KOPT-K1 (cell line): ENCODE measurements around the gene GDF2.

Source experiments
- H3K27ac ChIP-seq: fragments of 200-600 bp; sonication (generic); 2 replicates; pipeline ENCODE4 v1.5.1; 2016; ENCODE audit warnings: antibody characterized with exemption, mild to moderate bottlenecking, low read depth, low read length; ENCODE audit not compliant: poor library complexity, severe bottlenecking
- H3K36me3 ChIP-seq: fragments of 200-600 bp; sonication (generic); 2 replicates; pipeline ENCODE4 v1.5.1; 2017; ENCODE audit warnings: antibody characterized with exemption, mild to moderate bottlenecking, low read length, moderate library complexity; ENCODE audit not compliant: insufficient read depth
- H3K9me3 ChIP-seq: fragments of 200-600 bp; sonication (generic); 2 replicates; pipeline ENCODE4 v1.5.1; 2017; ENCODE audit warnings: antibody characterized with exemption, low read length, mild to moderate bottlenecking; ENCODE audit not compliant: insufficient read depth, poor library complexity, severe bottlenecking

Gene GDF2

DNA sequence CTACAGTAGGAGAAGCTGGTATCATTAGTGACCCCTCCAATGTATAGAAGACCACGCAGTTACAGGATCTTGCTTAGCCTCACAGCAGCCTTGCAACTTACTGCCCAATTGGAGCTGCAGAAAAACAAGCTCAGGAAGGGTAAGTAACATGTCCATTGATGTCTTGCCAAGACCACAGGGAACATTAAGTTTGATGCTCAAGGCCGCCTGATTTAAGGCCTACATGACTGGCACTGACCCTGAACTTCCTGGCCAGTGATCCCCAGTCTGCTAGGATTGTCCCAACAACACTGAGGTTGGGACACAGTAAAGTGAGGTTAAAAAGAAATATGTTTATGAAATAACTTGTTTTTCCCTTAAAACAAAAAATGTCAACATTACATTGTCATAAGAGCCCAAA, 6.8 kb upstream of the GDF2 start:
- Histone ChIP-seq H3K9me3 (no peaks in the 10 kb centered on the region), H3K27ac (no peak overlapping the region), H3K36me3 (no peaks in the 10 kb centered on the region)

GRCh38 chr10:47316131-47316530, 6.1 kb upstream of the GDF2 start:
- H3K36me3 ChIP-seq = no peaks in the 10 kb centered on the region
- H3K27ac ChIP-seq = no peak overlapping the region
- no peaks in the 10 kb centered on the region for H3K9me3 ChIP-seq

GRCh38 chr10:47317251-47317650, 5.0 kb upstream of the GDF2 start:
- Histone ChIP-seq H3K9me3 (no peaks in the 10 kb centered on the region), H3K36me3 (no peaks in the 10 kb centered on the region), H3K27ac (no peak overlapping the region)

GRCh38 chr10:47318706-47319105, 3.5 kb upstream of the GDF2 start:
- no peaks in the 10 kb centered on the region for H3K36me3 ChIP-seq
- no peak overlapping the region for H3K27ac ChIP-seq
- H3K9me3 ChIP-seq = no peaks in the 10 kb centered on the region

DNA sequence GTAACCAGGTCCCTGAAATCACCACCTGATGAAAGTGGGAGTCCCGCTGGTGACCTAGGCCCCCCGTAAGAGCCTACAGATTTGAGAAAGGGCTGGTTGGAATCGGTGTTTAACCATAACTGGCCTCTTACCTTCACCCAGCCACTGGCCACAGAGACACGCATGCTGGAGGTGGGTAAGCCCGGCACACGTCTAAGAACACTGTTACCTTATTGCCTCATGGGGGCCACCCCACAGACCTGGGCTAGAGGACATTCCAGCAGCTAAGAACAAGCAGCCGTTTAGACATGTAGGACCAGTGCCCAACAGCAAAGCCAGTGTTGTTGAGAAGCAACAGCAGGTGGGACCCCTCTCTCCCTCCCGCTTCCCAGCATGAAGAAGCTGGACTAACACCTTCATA, 2.5 kb upstream of the GDF2 start:
- H3K27ac ChIP-seq = no peak overlapping the region

DNA sequence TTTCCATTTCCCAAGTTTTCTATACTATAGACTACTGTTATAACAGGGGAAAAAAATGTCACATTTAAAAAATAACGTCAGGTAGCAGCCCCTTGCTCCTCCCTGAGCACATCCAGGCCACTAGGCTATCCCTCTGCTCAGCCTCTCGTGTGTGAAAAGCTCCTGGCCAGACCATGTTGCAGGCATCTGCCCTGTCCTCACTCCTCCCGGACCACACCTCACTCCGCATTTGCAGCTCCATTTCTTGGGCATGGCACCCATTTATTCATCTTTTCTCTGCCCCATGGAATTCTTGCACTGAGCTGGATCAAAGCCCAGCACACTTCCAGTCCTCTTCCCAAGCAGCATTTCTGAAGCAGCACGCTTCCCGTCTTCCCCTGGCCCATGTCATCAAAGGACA, 1.4 kb upstream of the GDF2 start:
- H3K27ac ChIP-seq = no peak overlapping the region
- no peaks in the 10 kb centered on the region for H3K9me3 ChIP-seq
- H3K36me3 ChIP-seq = no peaks in the 10 kb centered on the region

More for the DNA sequence above, 2.5 kb upstream of the GDF2 start:
- H3K9me3 ChIP-seq = no peaks in the 10 kb centered on the region
- H3K36me3 ChIP-seq = no peaks in the 10 kb centered on the region

DNA sequence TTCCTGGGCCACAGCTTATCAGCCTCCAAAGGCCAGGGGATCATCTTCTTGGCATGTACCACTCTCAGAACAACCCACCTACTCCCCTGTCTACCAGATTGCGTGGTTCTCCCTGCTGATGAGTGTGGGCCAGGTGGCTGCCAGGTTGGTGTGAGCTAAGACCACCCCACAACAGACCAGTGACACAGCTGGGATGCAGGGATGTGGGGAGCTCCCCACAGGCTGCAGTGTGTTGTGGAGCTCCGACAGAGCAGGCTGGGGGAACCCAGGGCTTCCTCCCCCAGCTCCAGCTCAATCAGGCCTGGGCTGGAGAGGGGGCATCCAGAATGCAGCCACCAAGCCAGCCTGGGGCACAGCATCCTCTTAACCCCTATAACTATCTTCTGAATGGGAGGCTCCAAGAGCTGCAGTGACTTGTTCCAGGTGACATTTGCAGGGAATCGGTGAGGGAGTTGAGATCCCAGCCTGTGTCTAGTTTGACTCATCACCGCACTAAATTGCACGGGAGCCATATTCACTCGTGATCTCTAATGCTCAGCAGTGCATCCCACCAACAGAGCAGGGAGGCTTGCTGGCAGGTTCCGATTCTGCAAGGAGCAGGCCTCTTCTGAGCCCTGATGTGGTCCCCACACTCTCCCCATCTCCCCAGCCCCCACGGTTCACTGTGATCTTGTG, 596 bp upstream of the GDF2 start:
- H3K27ac ChIP-seq = no peak overlapping the region
- H3K36me3 ChIP-seq = no peaks in the 10 kb centered on the region
- H3K9me3 ChIP-seq = no peaks in the 10 kb centered on the region

- Histone ChIP-seq H3K36me3 (no peaks in the 10 kb centered on the region), H3K27ac (no peak overlapping the region), H3K9me3 (no peaks in the 10 kb centered on the region)
These were observed 833 bp downstream of the GDF2 start for GRCh38 chr10:47323087-47323486.

GRCh38 chr10:47323636-47324296, 1.5 kb downstream of the GDF2 start:
- Histone ChIP-seq H3K9me3 (no peaks in the 10 kb centered on the region), H3K27ac (no peak overlapping the region), H3K36me3 (no peaks in the 10 kb centered on the region)

DNA sequence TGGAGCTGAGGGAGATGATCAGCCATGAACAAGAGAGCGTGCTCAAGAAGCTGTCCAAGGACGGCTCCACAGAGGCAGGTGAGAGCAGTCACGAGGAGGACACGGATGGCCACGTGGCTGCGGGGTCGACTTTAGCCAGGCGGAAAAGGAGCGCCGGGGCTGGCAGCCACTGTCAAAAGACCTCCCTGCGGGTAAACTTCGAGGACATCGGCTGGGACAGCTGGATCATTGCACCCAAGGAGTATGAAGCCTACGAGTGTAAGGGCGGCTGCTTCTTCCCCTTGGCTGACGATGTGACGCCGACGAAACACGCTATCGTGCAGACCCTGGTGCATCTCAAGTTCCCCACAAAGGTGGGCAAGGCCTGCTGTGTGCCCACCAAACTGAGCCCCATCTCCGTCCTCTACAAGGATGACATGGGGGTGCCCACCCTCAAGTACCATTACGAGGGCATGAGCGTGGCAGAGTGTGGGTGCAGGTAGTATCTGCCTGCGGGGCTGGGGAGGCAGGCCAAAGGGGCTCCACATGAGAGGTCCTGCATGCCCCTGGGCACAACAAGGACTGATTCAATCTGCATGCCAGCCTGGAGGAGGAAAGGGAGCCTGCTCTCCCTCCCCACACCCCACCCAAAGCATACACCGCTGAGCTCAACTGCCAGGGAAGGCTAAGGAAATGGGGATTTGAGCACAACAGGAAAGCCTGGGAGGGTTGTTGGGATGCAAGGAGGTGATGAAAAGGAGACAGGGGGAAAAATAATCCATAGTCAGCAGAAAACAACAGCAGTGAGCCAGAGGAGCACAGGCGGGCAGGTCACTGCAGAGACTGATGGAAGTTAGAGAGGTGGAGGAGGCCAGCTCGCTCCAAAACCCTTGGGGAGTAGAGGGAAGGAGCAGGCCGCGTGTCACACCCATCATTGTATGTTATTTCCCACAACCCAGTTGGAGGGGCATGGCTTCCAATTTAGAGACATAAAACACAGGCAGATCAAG, 3.3 kb downstream of the GDF2 start:
- H3K27ac ChIP-seq = no peak overlapping the region
- no peaks in the 10 kb centered on the region for H3K9me3 ChIP-seq
- no peaks in the 10 kb centered on the region for H3K36me3 ChIP-seq

GRCh38 chr10:47326306-47326926, 4.2 kb downstream of the GDF2 start:
- H3K27ac ChIP-seq = no peak overlapping the region
- no peaks in the 10 kb centered on the region for H3K36me3 ChIP-seq
- H3K9me3 ChIP-seq = no peaks in the 10 kb centered on the region

GRCh38 chr10:47326927-47327330, 4.7 kb downstream of the GDF2 start:
- Histone ChIP-seq H3K36me3 (no peaks in the 10 kb centered on the region), H3K27ac (no peak overlapping the region), H3K9me3 (no peaks in the 10 kb centered on the region)

GRCh38 chr10:47329855-47330254, 7.6 kb downstream of the GDF2 start:
- Histone ChIP-seq H3K9me3 (no peaks in the 10 kb centered on the region), H3K36me3 (no peaks in the 10 kb centered on the region), H3K27ac (no peak overlapping the region)

DNA sequence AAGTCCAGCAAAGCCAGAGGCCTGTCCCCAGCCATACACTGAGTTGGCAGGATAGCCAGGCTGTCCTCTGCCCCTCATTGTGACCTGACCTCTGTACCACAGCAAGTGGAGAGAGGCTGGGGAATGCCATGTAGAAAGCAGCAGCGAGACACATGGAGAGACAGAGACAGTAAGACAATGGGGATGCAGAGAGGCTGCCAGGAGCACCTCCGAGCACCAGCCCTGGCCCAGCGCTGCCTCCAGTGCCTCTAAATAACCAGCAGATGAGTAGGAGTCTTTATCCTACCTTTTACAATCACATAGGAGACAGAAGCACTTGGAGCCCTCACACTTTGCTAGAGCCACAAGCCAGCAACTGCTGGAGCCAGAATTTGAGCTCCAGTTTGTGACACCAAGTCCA, 8.1 kb downstream of the GDF2 start:
- Histone ChIP-seq H3K27ac (no peak overlapping the region), H3K36me3 (no peaks in the 10 kb centered on the region), H3K9me3 (no peaks in the 10 kb centered on the region)

- no peaks in the 10 kb centered on the region for H3K36me3 ChIP-seq
- no peaks in the 10 kb centered on the region for H3K9me3 ChIP-seq
- H3K27ac ChIP-seq = no peak overlapping the region
These were observed 8.6 kb downstream of the GDF2 start for GRCh38 chr10:47330804-47331203.
